Measurements from ENCODE around the gene ASMT. TPM values are rescaled to one million over a fixed set of nuclear protein-coding genes. Genes with fewer than 3 reads are reported as not detected.

The ASMT gene, protein sequence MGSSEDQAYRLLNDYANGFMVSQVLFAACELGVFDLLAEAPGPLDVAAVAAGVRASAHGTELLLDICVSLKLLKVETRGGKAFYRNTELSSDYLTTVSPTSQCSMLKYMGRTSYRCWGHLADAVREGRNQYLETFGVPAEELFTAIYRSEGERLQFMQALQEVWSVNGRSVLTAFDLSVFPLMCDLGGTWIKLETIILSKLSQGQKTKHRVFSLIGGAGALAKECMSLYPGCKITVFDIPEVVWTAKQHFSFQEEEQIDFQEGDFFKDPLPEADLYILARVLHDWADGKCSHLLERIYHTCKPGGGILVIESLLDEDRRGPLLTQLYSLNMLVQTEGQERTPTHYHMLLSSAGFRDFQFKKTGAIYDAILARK
- total RNA-seq, result not detected in 2 replicates

DNA sequence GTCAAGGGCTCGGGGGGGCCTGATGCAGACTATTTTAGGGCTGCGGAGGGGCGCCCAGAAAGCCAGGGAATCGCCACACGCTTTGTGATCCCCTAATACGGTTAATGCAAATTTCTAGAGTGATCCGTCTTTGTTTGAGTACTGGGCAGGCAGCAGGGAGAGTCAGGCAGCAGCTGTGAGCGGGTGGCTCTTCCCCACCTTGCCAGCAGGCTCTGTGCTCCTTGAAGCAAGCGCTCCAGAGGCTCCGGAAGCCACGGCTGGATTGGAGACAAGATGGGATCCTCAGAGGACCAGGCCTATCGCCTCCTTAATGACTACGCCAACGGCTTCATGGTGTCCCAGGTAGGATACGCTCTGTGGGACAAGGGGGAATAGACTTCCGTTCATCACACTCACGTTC is at the start of gene ASMT:
Gene ASMT (plus strand): TSS at position 133 of the 400 bp plus-strand sequence. CDS start 141 bp downstream, at position 274.

DNA sequence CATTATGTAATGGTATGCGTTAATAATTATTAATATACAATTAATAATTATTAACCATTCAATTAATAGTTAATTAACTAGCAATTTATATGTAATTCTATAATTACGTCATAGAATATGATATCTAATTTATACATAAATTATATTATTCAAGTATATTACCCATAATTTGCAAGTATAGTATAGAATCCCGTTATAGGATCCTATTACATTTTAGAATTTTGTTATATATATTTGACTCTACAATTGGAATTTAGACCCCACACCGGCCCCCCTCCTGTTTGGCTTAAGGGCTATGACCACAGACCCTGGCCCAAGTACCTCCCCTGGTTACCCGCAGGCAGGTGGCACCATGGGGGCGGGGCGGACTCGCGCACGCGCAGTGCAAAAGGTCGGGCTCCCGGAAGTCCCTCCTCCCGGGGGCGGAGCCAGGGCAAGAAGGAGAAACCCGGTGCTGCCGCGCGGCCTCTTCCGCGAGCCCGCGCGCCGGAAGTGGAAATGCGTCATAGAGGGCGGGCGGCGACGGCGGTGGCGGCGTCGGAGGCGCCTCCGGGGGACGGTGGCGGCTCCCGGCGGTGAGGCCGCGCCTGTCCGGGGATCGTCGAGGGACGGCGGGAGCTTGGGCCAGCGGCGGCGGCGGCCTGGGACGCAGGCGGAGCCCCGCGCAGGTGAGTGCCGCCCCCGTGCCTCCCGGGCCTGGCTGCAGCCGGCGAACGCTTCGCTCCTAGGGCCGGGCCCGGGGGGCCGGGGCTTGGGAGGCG is 23.6 kb upstream of the ASMT start, which contains the start of gene AKAP17A:
Gene AKAP17A (plus strand): TSS at position 503 of the 761 bp plus-strand sequence. CDS start 1,859 bp downstream, outside the sequence.

Other genes starting within 250 kb of the ASMT start
- gene SLC25A6, start 222.9 kb upstream of the ASMT start, total RNA-seq, result 246 and 266 TPM in 2 replicates
- 27.0 and 29.4 TPM in 2 replicates for gene ASMTL, start 162.2 kb upstream of the ASMT start, total RNA-seq
- gene P2RY8, start 77.9 kb upstream of the ASMT start, total RNA-seq, result 0.67 and 1.7 TPM in 2 replicates
- 23.4 and 28.2 TPM in 2 replicates for gene AKAP17A, start 23.5 kb upstream of the ASMT start, total RNA-seq